Subcutaneous abdominal adipose tissue (tissue), 5 donors: ENCODE measurements around the gene PORCN.

Source experiments
- H3K27ac ChIP-seq: one replicate; pipeline ENCODE4 v1.7.0; 2013; ENCODE audit warnings: low read depth, mild to moderate bottlenecking, inconsistent platforms, low read length, moderate library complexity
- H3K27me3 ChIP-seq, 5 donors: one replicate each; pipeline ENCODE4 v1.7.0; 2013; ENCODE audit warnings: low read length in 5 of 5, inconsistent platforms in 1 of 5; ENCODE audit not compliant: control insufficient read depth in 5 of 5, insufficient read depth in 4 of 5
- H3K36me3 ChIP-seq, 5 donors: one replicate each; pipeline ENCODE4 v1.7.0; 2013; ENCODE audit warnings: low read length in 5 of 5; ENCODE audit not compliant: control insufficient read depth in 5 of 5, insufficient read depth in 5 of 5
- H3K4me1 ChIP-seq, 5 donors: one replicate each; pipeline ENCODE4 v1.7.0; 2013; ENCODE audit warnings: low read length in 5 of 5, mild to moderate bottlenecking in 3 of 5, moderate library complexity in 1 of 5; ENCODE audit not compliant: control insufficient read depth in 5 of 5, insufficient read depth in 5 of 5
- H3K4me3 ChIP-seq, 5 donors: one replicate each; pipeline ENCODE4 v1.7.0; 2013; ENCODE audit warnings: low read length in 5 of 5, low read depth in 1 of 5
- H3K9ac ChIP-seq, 5 donors: one replicate each; pipeline ENCODE4 v1.7.0; 2013; ENCODE audit warnings: low read length in 5 of 5, mild to moderate bottlenecking in 4 of 5, moderate library complexity in 3 of 5
- H3K9me3 ChIP-seq, 5 donors: one replicate each; pipeline ENCODE4 v1.7.0; 2013; ENCODE audit warnings: low read length in 5 of 5; ENCODE audit not compliant: control insufficient read depth in 5 of 5
- donor health status: healthy.
- donor health status: healthy.
- donor health status: healthy.
- donor health status: healthy.
- donor health status: healthy.

Gene PORCN

GRCh38 chrX:48468693-48469691 is 39.8 kb upstream of the PORCN start:
- H3K36me3 ChIP-seq = no peaks in the 10 kb centered on the region
- peak overlapping the region in 4 of 5 donors; percentile 6 to 42 (median 30) for H3K4me3 ChIP-seq
- H3K27me3 ChIP-seq = peaks cover 15 to 33% (median 28%) of the 10 kb centered on the region in 5 donors
- H3K9me3 ChIP-seq = peaks cover 0 to 2% (median 0%) of the 10 kb centered on the region in 5 donors
- H3K9ac ChIP-seq = peak overlapping the region in 2 of 5 donors; percentile 38 to 51
- peaks cover 0 to 9% (median 5%) of the 10 kb centered on the region in 5 donors for H3K4me1 ChIP-seq
- H3K27ac ChIP-seq = no peak overlapping the region

GRCh38 chrX:48470110-48470832 is 38.5 kb upstream of the PORCN start, which contains the start of gene SLC38A5:
TSS of gene SLC38A5 (minus strand) at chrX:48470260. CDS start at chrX:48467924, 2,336 bp downstream.
- H3K4me3 ChIP-seq = peak within 1 kb of the TSS in 4 of 5 donors; percentile 6 to 42 (median 30)
- peaks cover 13 to 28% (median 23%) of the 10 kb centered on the region in 5 donors for H3K27me3 ChIP-seq
- peaks cover 0 to 9% (median 5%) of the 10 kb centered on the region in 5 donors for H3K4me1 ChIP-seq
- H3K9me3 ChIP-seq = peaks cover 0 to 2% (median 0%) of the 10 kb centered on the region in 5 donors
- H3K9ac ChIP-seq = no peak within 1 kb of the TSS
- no peaks in the 10 kb centered on the region for H3K36me3 ChIP-seq
- no peak within 1 kb of the TSS for H3K27ac ChIP-seq

GRCh38 chrX:48470833-48471118 is 38.0 kb upstream of the PORCN start:
- H3K9me3 ChIP-seq = peaks cover 0 to 2% (median 0%) of the 10 kb centered on the region in 5 donors
- peaks cover 8 to 23% (median 20%) of the 10 kb centered on the region in 5 donors for H3K27me3 ChIP-seq
- no peak overlapping the region for H3K4me3 ChIP-seq
- H3K9ac ChIP-seq = no peak overlapping the region
- H3K4me1 ChIP-seq = peaks cover 0 to 9% (median 5%) of the 10 kb centered on the region in 5 donors
- H3K36me3 ChIP-seq = no peaks in the 10 kb centered on the region
- no peak overlapping the region for H3K27ac ChIP-seq

- Histone ChIP-seq H3K9ac (no peak overlapping the region), H3K27me3 (peaks cover 7 to 22% (median 20%) of the 10 kb centered on the region in 5 donors), H3K36me3 (no peaks in the 10 kb centered on the region), H3K27ac (no peak overlapping the region), H3K4me1 (peaks cover 0 to 12% (median 6%) of the 10 kb centered on the region in 5 donors), H3K4me3 (no peak overlapping the region), H3K9me3 (peaks cover 0 to 4% (median 0%) of the 10 kb centered on the region in 5 donors)
These were observed 37.3 kb upstream of the PORCN start for GRCh38 chrX:48471504-48471903.

- Histone ChIP-seq H3K4me1 (peaks cover 0 to 19% (median 13%) of the 10 kb centered on the region in 5 donors), H3K9me3 (peaks cover 0 to 4% (median 0%) of the 10 kb centered on the region in 5 donors), H3K9ac (no peak overlapping the region), H3K4me3 (no peak overlapping the region), H3K27me3 (peaks cover 7 to 22% (median 12%) of the 10 kb centered on the region in 5 donors), H3K36me3 (no peaks in the 10 kb centered on the region), H3K27ac (no peak overlapping the region)
These were observed 36.6 kb upstream of the PORCN start for GRCh38 chrX:48472225-48472624.

- Histone ChIP-seq H3K27ac (no peak overlapping the region), H3K9me3 (peaks cover 0 to 4% (median 0%) of the 10 kb centered on the region in 5 donors), H3K27me3 (peaks cover 4 to 15% (median 10%) of the 10 kb centered on the region in 5 donors), H3K9ac (no peak overlapping the region), H3K4me3 (no peak overlapping the region), H3K36me3 (peaks cover 0 to 2% (median 0%) of the 10 kb centered on the region in 5 donors), H3K4me1 (peaks cover 0 to 14% (median 10%) of the 10 kb centered on the region in 5 donors)
These were observed 35.7 kb upstream of the PORCN start for GRCh38 chrX:48472851-48473703.

GRCh38 chrX:48473704-48473990 is 35.1 kb upstream of the PORCN start:
- no peak overlapping the region for H3K27ac ChIP-seq
- H3K36me3 ChIP-seq = peaks cover 0 to 3% (median 0%) of the 10 kb centered on the region in 5 donors
- H3K4me1 ChIP-seq = peaks cover 0 to 12% (median 10%) of the 10 kb centered on the region in 5 donors
- peaks cover 0 to 4% (median 0%) of the 10 kb centered on the region in 5 donors for H3K9me3 ChIP-seq
- no peak overlapping the region for H3K4me3 ChIP-seq
- no peak overlapping the region for H3K9ac ChIP-seq
- peaks cover 4 to 12% (median 10%) of the 10 kb centered on the region in 5 donors for H3K27me3 ChIP-seq

GRCh38 chrX:48474127-48474526 is 34.7 kb upstream of the PORCN start:
- H3K27ac ChIP-seq = no peak overlapping the region
- H3K36me3 ChIP-seq = peaks cover 0 to 7% (median 0%) of the 10 kb centered on the region in 5 donors
- H3K4me1 ChIP-seq = peaks cover 0 to 12% (median 10%) of the 10 kb centered on the region in 5 donors
- no peak overlapping the region for H3K9ac ChIP-seq
- H3K9me3 ChIP-seq = peaks cover 0 to 4% (median 0%) of the 10 kb centered on the region in 5 donors
- H3K4me3 ChIP-seq = no peak overlapping the region
- H3K27me3 ChIP-seq = peaks cover 4 to 12% (median 7%) of the 10 kb centered on the region in 5 donors

- Histone ChIP-seq H3K4me1 (peaks cover 0 to 12% (median 10%) of the 10 kb centered on the region in 5 donors), H3K4me3 (no peak overlapping the region), H3K27ac (no peak overlapping the region), H3K9me3 (peaks cover 0 to 4% (median 0%) of the 10 kb centered on the region in 5 donors), H3K27me3 (peaks cover under 1 to 7% (median 5%) of the 10 kb centered on the region in 5 donors), H3K9ac (no peak overlapping the region), H3K36me3 (peaks cover 0 to 11% (median 0%) of the 10 kb centered on the region in 5 donors)
These were observed 34.2 kb upstream of the PORCN start for GRCh38 chrX:48474581-48474980.
